Measurements from ENCODE around the gene CNOT1.

CNOT1 gene

GRCh38 chr16:58471209-58471975 lies 158.2 kb downstream of the CNOT1 start:
- DNase-seq (ENCODE audit: insufficient read length, low spot score) (no peak), FAIRE-seq (no peak)
- TF ChIP-seq SPI1 (IDR thresholded peaks at IDR 0.05; ENCODE audit: low read depth, low read length) (no peak), POLR2AphosphoS5 (IDR thresholded peaks at IDR 0.05; ENCODE audit: low read depth, low read length) (no peak), TAF1 (IDR thresholded peaks at IDR 0.05; ENCODE audit: low read depth, low read length) (no peak), PAX5 (IDR thresholded peaks at IDR 0.05; ENCODE audit: insufficient read depth, low read length, severe bottlenecking) (no peak), POLR2A (IDR thresholded peaks at IDR 0.05; ENCODE audit: low read depth, low read length) (no peak), POU2F2 (IDR thresholded peaks at IDR 0.05; ENCODE audit: low read depth, low read length) (no peak)
